Natural killer cell treated with Interleukin-12 subunit alpha and Interleukin-12 subunit beta and Interleukin-15 and Interleukin-18, amount 100 ng/mL, for 72 hours (primary cell): Measurements from ENCODE around the gene CLDN7. TPM values are rescaled to one million over a fixed set of nuclear protein-coding genes. Genes with fewer than 3 reads are reported as not detected.
"Not testable (repeated sequence)": the region's sequence is repeated elsewhere in the genome, so short reads cannot be mapped to it uniquely, and the experiment has no call there.

Experiments
- ATAC-seq, 2 donors: fragments of 150-1000 bp; cut with Tn5 transposase in 1 of 2; sonication (Bioruptor Pico), chemical (Tn5 transposase) in 1 of 2; 2 replicates each; pipeline ENCODE4 v1.10.0; 2021
- DNase-seq: peaks from one replicate; pipeline ENCODE4 v3.0.0; 2022; ENCODE audit warnings: low spot score
- H3K27ac Mint-ChIP-seq, 2 donors: 1 replicate in 1 of 2; 2 replicates in 1 of 2; pipeline ENCODE4 v1.8.0; 2022; ENCODE audit warnings: mixed read lengths in 2 of 2, mild to moderate bottlenecking in 1 of 2, moderate library complexity in 1 of 2
- H3K27me3 Mint-ChIP-seq, 2 donors: 1 replicate in 1 of 2; 2 replicates in 1 of 2; pipeline ENCODE4 v1.8.0; 2022; ENCODE audit warnings: mixed read lengths in 2 of 2
- H3K36me3 Mint-ChIP-seq: one replicate; pipeline ENCODE4 v1.8.0; 2022; ENCODE audit warnings: mixed read lengths
- H3K4me1 Mint-ChIP-seq, 2 donors: 1 replicate in 1 of 2; 2 replicates in 1 of 2; pipeline ENCODE4 v1.8.0; 2022; ENCODE audit warnings: low read depth in 2 of 2, mixed read lengths in 2 of 2, mild to moderate bottlenecking in 1 of 2
- H3K4me3 Mint-ChIP-seq: one replicate; pipeline ENCODE4 v1.8.0; 2022; ENCODE audit warnings: mixed read lengths
- H3K9me3 Mint-ChIP-seq: 2 replicates; pipeline ENCODE4 v1.8.0; 2022; ENCODE audit warnings: mixed read lengths
- total RNA-seq, 2 donors: library from RNA; stranded (reverse); gene quantifications; one replicate each; pipeline ENCODE4 v1.2.3, GENCODE V29; 2022

Gene CLDN7
- total RNA-seq, 2 donors from 2014 or later = 0.73 to 1.1 TPM

- H3K27ac Mint-ChIP-seq = no peak overlapping the region
- H3K4me1 Mint-ChIP-seq = peaks cover 23 to 28% of the 10 kb centered on the region in 2 donors
- peaks cover 19% of the 10 kb centered on the region for H3K36me3 Mint-ChIP-seq
- no peak for DNase-seq
- H3K9me3 Mint-ChIP-seq = no peaks in the 10 kb centered on the region
- no peaks in the 10 kb centered on the region for H3K27me3 Mint-ChIP-seq
- H3K4me3 Mint-ChIP-seq = no peak overlapping the region
- no peak for ATAC-seq
Measured at GRCh38 chr17:7256766-7257456, 5.4 kb downstream of the CLDN7 start.

DNA sequence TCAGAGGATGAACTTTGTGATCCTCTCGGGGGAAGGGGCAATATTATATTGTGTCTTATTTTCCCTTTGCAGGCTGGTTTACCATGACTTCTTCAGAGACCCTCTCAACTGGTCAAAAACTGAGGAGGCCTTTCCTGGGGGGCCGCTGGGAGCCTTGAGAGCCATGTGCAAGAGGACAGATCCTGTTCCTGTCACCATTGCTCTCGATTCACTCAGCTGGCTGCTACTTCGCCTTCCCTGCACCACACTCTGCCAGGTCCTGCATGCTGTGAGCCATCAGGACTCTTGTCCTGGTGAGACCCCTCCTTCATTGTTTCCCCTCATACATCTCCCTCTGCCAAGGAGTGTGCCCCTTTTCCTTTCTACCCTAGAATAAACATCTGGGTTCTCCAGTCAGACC lies 7.8 kb downstream of the CLDN7 start:
- DNase-seq = no peak
- Mint-ChIP-seq H3K4me1 (peaks cover 37 to 38% of the 10 kb centered on the region in 2 donors), H3K36me3 (peaks cover 19% of the 10 kb centered on the region), H3K27ac (peak overlapping the region in 1 of 2 donors; percentile 49), H3K4me3 (no peak overlapping the region), H3K9me3 (no peaks in the 10 kb centered on the region), H3K27me3 (no peaks in the 10 kb centered on the region)
- ATAC-seq = no peak

DNA sequence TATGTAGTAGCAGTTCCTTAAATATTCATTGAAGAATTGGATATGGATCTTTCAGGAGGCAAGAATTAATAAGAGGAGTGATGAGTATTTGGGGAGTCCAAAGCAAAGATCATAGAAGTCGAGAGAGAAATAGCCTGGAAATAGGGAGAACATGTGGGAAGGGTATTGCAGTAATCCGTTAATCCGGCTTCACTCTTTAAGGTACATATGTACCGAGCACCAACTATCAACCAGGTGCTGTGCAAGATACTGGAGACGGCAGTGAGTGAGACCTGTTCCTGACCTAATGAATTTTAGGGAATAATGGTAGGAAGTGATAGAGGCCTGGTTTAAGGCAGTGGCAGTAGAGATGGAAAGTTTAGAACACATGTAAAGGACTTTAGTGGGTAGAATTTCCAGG lies 9.2 kb downstream of the CLDN7 start:
- Mint-ChIP-seq H3K9me3 (no peaks in the 10 kb centered on the region), H3K4me3 (peak overlapping the region; percentile 94), H3K36me3 (peaks cover 19% of the 10 kb centered on the region), H3K27me3 (no peaks in the 10 kb centered on the region), H3K4me1 (peaks cover 41 to 46% of the 10 kb centered on the region in 2 donors), H3K27ac (peak overlapping the region; percentile 86 to 97)
- no peak for DNase-seq
- ATAC-seq = no peak

- Mint-ChIP-seq H3K4me1 (peaks cover 41 to 46% of the 10 kb centered on the region in 2 donors), H3K27me3 (no peaks in the 10 kb centered on the region), H3K4me3 (peak within 1 kb of the TSS; percentile 94), H3K9me3 (no peaks in the 10 kb centered on the region), H3K36me3 (peaks cover 19% of the 10 kb centered on the region), H3K27ac (peak within 1 kb of the TSS; percentile 86 to 97)
- peak; percentile 79 to 80 for ATAC-seq
- peak; percentile 93 for DNase-seq
Measured at GRCh38 chr17:7252176-7253043, 9.9 kb downstream of the CLDN7 start, which contains the start of gene ELP5. Gene ELP5 (plus strand): TSS chr17:7252215. CDS start chr17:7252551, 336 bp downstream.

- Mint-ChIP-seq H3K4me3 (peak within 1 kb of the TSS; percentile 94), H3K9me3 (no peaks in the 10 kb centered on the region), H3K4me1 (peaks cover 41 to 47% of the 10 kb centered on the region in 2 donors), H3K36me3 (peaks cover 20% of the 10 kb centered on the region), H3K27ac (peak within 1 kb of the TSS; percentile 86 to 97), H3K27me3 (no peaks in the 10 kb centered on the region)
- DNase-seq (peak; percentile 99), ATAC-seq (peak; percentile 95 to 97)
Measured at GRCh38 chr17:7251661-7252175, 10.6 kb downstream of the CLDN7 start, which contains the start of gene CTDNEP1. Gene CTDNEP1 (minus strand): TSS chr17:7251734. CDS start chr17:7251296, 438 bp downstream.

DNA sequence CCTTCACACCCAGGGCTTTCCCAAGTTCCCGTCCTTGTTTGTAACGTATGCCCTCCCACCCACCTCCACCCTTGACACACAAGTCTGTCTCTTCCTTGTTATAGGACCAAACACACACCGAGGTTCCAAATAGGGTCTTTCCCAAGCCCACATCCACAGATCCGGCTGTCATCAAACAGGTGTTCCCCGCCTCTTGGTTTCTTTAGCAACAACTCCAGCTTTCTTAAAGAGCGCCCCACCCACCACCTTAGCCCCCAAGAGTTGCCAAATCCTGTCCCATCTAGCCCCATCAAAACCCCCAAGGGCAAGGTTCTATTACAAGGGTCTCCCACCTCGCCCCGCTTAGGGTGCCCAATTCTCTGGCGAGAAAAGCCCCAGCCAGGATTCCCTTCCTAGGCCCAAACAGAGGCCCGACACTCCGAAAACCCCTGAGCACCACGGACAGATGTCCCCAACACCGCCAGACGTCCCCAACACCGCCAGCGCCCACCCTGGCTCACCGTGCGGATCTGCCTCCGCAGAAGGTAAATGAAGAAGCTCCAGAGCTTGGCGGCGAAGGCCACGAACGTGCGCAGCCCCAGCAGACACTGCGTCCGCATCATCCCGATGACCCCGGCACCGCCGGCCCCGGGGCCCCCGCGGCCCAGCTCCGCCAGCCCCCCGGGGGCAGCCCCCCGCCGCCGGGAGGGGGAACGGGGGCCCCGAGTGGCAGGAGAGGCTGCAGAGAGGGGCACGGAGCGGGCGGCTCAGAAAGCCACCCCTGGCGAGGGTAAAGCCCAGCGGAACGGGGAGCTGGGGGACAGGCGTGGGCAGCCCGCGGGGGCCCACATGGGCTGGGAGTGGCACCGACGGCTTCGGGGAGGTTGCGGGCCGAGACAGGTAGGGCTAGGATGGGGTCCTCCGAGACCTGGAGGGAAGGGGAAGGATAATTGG lies 11.3 kb downstream of the CLDN7 start:
- DNase-seq (no peak), ATAC-seq (peak; percentile 1 to 2)
- H3K4me3 Mint-ChIP-seq = peak overlapping the region; percentile 94

DNA sequence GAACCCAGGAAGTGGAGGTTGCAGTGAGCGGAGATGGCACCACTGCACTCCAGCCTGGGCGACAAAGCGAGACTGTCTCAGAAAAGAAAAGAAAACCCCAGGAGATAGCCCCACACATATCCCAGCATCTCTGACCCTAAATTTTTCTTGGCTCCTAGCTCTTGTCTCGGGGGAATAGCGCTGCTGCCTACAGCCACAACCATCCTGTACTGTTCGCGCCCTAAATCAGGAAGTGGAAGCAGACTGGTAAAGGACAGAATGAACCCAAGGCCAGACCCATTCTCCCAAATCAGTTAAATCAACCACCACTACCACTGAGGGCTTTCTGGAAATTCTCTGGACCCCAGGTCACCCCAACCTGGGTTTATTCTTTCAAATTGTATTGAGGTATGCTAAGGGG lies 12.4 kb downstream of the CLDN7 start:
- Mint-ChIP-seq H3K27ac (peak overlapping the region; percentile 85 to 95), H3K4me1 (peaks cover 48 to 52% of the 10 kb centered on the region in 2 donors), H3K27me3 (no peaks in the 10 kb centered on the region), H3K36me3 (peaks cover 20% of the 10 kb centered on the region), H3K4me3 (peak overlapping the region; percentile 94), H3K9me3 (no peaks in the 10 kb centered on the region)
- DNase-seq (no peak), ATAC-seq (no peak)

More for the DNA sequence above, 11.3 kb downstream of the CLDN7 start:
- Mint-ChIP-seq H3K9me3 (no peaks in the 10 kb centered on the region), H3K36me3 (peaks cover 22% of the 10 kb centered on the region), H3K27ac (peak overlapping the region; percentile 85 to 95), H3K4me1 (peaks cover 48 to 53% of the 10 kb centered on the region in 2 donors), H3K27me3 (no peaks in the 10 kb centered on the region)

DNA sequence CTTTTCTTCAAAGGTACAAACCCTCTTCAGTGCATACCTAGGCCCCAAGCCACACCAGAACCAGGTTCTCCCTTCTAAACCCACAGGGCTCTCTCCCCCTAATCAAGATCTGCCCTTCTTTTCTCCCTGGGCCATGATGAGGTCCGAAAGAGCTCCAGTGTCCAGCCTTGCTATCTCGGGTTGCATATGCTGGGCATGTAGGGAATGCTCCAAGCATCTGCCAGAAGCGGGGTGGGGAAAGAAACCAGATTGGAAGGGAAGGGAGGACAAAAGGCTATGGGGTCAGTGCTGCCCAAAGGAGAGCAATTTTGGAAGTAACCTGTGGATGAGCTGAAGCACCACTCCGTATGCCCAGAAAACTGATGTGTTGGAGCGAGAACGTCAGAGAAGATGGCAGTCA lies 13.1 kb downstream of the CLDN7 start:
- peak overlapping the region; percentile 94 for H3K4me3 Mint-ChIP-seq
- peak overlapping the region; percentile 85 to 95 for H3K27ac Mint-ChIP-seq
- DNase-seq (no peak), ATAC-seq (no peak)
- no peaks in the 10 kb centered on the region for H3K27me3 Mint-ChIP-seq
- no peaks in the 10 kb centered on the region for H3K9me3 Mint-ChIP-seq
- peaks cover 16% of the 10 kb centered on the region for H3K36me3 Mint-ChIP-seq
- peaks cover 48% of the 10 kb centered on the region in 2 donors for H3K4me1 Mint-ChIP-seq

- no peak for ATAC-seq
Measured at GRCh38 chr17:7248796-7249195, 13.5 kb downstream of the CLDN7 start.

DNA sequence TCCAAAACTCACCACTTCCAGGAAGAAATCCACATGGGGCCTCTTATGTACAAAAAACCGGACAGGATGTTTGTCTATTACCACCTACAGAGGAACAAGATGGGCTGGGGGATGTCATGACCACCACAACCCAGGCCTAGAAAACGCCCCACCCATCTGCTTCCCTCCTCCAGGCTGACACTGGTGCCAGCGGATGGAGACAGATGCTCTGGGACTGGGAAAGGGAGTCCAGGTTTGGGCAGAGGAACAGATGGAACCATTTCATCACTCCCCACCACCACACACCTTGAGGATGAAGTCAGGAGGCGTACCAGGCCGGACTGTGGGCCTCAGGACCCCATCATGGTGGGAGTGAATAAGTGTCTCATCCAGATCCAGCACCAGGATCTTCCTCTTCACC lies 15.5 kb downstream of the CLDN7 start:
- H3K4me1 Mint-ChIP-seq = peaks cover 42 to 47% of the 10 kb centered on the region in 2 donors
- H3K4me3 Mint-ChIP-seq = no peak overlapping the region
- no peak for ATAC-seq
- H3K27ac Mint-ChIP-seq = peak overlapping the region in 1 of 2 donors; percentile 69
- no peaks in the 10 kb centered on the region for H3K27me3 Mint-ChIP-seq
- no peaks in the 10 kb centered on the region for H3K9me3 Mint-ChIP-seq
- H3K36me3 Mint-ChIP-seq = peaks cover 9% of the 10 kb centered on the region
- no peak for DNase-seq

More at GRCh38 chr17:7248796-7249195, 13.5 kb downstream of the CLDN7 start:
- Mint-ChIP-seq H3K4me3 (peak overlapping the region; percentile 94), H3K9me3 (no peaks in the 10 kb centered on the region), H3K4me1 (peaks cover 44 to 45% of the 10 kb centered on the region in 2 donors), H3K36me3 (peaks cover 16% of the 10 kb centered on the region), H3K27me3 (no peaks in the 10 kb centered on the region), H3K27ac (peak overlapping the region; percentile 85 to 95)
- DNase-seq = no peak

DNA sequence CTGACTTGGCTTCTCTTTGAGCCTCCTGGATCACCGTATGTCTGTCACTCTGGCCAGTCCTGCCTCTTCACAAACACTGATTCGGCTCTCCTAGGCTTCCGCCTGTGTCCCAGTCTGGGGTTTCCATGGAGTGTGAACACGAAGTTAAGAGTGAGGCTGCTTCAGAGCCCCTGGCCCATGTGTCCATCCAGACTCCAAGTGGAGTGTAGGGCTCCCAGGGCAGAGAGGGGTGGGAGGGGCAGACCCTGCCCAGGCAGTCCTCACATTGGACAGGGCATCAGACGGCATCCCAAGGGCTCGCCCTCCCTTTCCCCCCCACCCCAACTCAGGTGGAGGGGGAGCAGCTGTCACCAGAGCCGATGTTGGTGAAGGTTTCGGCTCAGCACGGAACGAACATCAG lies 18.4 kb downstream of the CLDN7 start:
- H3K27me3 Mint-ChIP-seq, H3K9me3 Mint-ChIP-seq, ATAC-seq, DNase-seq: not testable (repeated sequence)
- Mint-ChIP-seq H3K4me1 (peaks cover 39 to 48% of the 10 kb centered on the region in 2 donors), H3K27ac (peak overlapping the region; percentile 87 to 95), H3K36me3 (peaks cover 21% of the 10 kb centered on the region), H3K4me3 (peak overlapping the region; percentile 88)

DNA sequence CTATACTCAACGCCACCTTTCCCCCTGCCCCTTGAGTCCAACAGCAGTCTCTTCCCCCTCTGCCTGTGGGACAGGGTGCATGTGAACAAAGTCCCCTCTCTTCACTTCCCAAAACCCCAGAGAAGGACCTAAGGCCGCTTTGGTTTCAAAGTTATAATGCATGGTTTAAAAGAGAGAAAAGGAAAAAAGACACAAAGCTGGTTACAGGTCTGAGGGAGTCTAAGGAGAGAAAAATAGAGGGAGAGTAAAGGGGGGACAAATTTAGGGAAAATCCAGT lies 18.9 kb downstream of the CLDN7 start:
- ATAC-seq (no peak), DNase-seq (no peak)
- Mint-ChIP-seq H3K9me3 (no peaks in the 10 kb centered on the region), H3K4me3 (peak overlapping the region; percentile 88), H3K4me1 (peaks cover 37 to 45% of the 10 kb centered on the region in 2 donors), H3K36me3 (peaks cover 21% of the 10 kb centered on the region), H3K27me3 (no peaks in the 10 kb centered on the region), H3K27ac (peak overlapping the region; percentile 87 to 95)
